TTC549 (cell line): ENCODE data around the gene MAP3K7CL.

Experiments
- FAIRE-seq: peaks from 2 replicates; lab custom pipeline; 2012; peaks lifted over from hg19 to GRCh38; lab: Jason Lieb, UNC

The MAP3K7CL gene

DNA sequence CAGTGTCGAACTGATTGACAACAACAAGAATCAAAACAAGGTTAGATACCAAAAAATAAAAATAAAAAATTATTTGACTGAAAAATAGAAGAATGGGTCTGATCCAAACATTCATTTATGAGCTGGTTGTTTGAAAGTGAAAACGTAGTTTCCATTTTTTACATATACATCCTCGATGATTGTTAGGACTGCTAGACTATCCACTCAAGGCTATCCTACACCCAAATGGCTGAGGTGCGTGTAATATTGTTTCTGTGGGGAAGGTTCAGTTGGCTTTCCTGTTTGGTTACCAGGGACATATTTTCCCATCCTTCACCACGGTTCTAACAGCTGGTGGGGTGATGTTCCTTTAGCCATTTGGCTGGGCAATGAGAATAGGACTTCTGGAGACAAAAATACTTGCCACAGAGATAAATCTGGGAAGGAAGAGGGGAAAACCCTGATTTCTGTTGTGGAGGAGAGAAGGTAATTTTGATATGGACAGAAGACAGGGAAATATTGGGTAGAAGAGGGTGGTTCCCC lies 66.3 kb downstream of the MAP3K7CL start:
- no peak for FAIRE-seq

DNA sequence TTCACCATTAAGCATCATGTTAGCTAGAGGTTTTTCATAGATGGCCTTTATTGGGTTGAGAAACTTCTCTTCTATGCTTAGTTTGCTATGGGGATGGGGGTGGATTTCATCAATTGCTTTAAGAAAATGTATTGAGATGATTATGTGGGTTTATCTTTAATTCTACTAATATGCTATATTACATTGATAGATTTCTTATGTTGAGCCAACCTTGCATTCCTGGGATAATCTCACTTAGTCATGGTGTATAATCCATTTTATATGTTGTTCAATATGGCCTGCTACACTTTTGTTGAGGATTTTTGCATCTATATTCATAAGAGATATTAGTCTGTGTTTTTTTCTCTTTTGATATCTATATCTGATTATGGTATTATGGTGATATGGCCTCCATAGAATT lies 70.7 kb downstream of the MAP3K7CL start:
- FAIRE-seq, result no peak

DNA sequence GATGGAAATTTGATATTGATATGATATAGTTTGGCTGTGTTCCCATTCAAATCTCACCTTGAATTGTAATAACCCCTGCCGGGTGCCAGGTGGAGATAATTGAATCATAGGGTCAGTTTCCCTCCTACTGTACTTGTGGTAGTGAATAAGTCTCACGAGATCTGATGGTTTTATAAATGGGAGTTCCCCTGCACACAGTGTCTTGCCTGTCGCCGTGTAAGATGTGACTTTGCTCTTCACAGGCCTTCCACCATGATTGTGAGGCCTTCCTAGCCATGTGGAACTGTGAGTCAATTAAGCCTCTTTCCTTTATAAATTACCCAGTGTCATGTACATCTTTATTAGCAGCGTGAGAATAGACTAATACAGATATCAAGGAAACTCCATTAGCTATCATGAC lies 74.6 kb downstream of the MAP3K7CL start:
- no peak for FAIRE-seq

DNA sequence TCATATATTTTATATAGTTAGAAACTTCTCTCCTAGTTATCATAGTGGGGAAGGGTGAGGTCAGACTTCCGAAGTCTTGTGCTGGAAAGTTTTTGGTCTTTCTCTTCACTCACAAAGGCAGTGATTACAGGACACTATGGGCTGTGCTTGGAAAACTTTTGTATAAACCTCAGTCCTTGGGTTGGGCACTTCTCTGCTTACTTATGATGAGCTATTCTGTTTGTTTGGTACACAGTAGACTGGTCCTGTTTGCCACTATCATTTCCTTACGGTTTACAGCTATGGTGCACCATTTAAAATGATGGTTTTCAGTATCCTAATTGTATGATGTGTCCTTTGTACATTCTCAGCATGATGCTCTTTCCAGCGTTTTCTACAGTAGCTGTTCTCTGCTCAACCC lies 75.5 kb downstream of the MAP3K7CL start:
- FAIRE-seq, result no peak

DNA sequence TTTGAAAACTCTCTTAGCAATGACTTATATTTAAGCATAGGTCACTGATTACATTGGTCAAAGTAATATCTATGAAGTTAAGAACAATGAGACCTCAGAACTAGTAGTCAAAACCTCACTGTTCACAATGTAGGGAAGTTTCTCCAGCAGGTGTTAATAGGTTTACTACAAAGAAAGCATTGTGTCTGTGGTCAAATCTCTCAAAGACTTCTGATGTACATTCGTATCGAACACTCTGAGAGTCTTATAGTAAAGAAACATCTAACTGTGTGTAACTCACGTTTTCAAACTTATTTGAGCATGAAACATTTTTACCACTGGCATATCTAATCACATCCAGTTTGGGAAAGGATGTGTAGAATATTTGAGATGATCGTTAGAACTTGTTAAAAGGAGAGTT lies 76.0 kb downstream of the MAP3K7CL start:
- FAIRE-seq, result no peak

DNA sequence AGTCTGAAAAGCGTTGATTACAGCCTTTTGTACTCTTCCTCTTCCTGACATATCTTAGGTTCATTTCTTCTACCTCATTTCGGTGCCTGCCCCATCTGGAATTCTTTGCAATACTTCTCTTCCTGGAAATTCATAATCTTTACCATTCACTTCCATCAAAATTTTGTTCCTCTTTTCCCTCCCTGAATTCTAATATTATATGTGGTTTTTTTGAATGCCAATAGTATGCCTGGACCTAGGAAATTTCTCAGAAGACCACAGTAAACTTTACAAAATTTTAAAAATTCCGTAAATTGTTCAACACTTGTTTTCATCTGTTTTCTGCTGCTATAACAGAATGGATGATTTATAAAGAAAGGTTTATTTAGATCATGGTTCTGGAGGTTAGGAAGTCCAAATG lies 76.8 kb downstream of the MAP3K7CL start:
- no peak for FAIRE-seq

DNA sequence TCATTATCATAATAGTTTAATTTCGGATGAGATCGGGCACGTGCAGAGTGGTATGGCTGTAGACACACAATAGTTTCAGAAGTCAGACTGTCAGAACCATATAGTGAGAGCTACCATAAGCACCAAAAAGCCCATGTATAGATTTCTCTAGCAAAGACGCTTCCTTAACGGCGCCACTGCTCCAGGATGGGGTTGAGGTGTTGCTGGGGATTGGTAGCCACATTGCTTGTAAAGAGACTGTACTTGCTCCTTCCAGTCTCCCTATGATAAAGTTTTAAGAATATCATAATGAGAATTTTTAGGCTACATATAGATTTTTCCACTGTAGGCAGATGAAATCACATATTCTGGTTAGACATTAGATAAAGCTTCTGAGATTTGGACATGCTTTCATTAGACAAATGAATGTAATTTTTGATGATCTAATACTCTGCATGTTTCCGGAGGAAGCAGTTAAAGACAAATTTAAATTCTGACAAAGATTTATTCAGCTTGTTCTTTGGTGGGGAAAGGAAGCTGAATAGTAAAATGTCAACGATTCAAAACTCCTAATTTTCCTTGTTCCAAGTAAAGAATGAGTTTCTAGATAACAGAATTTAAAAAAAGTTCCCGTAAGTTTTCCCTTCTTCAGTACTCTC lies 77.7 kb downstream of the MAP3K7CL start:
- FAIRE-seq, result no peak

DNA sequence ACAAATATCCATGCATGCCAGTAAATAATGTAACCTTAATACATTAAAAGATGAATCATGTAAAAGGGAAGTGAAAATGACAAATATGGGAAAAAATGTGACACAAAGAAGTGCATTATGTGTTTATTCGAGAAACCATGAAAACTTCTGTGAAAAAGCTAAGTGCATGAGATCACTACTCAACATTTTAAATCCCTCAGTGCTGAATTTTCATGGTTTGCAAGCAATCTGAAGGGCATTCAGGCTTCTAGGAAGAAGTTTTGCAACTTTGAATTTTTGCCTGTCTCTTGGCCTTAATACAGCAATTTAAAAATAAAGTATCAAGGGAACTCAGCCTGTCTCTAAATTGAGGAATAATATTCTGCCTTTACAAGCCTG lies 78.2 kb downstream of the MAP3K7CL start:
- FAIRE-seq, result no peak

DNA sequence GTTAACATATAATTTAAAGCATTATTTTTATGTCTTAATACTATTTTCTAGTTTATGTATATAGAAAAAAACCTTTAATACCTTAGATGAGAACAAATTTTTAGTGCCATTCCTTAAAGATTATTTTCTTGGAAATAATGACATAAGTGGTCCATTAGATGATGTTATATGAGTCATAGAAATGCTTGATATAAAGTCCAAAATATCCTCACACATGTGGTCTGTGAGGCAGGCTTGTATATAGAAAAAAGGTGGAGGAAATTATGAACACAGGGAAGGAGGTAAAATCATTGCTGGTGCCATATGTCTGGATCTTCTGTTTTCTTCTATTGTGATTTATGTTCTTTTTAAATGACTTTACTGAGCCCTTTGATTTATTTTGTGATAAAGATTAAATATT lies 79.3 kb downstream of the MAP3K7CL start:
- FAIRE-seq, result no peak

DNA sequence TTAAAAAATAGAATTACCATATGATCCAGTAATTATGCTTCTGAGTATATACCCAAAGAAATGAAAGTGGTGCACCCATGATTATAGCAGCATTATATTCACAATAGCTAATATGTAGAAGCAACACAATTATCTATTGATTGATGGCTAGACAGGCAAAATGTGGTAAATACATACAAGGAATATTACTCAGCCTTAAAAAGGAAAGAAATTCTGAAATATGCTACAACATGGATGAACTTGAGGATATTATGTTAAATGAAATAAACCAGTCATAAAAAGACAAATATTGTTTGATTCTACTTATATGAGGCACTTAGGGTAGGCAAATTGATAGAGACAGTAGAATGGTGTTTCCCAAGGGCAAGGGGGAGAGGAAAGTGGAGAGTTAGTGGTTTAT lies 80.8 kb downstream of the MAP3K7CL start:
- FAIRE-seq, result no peak

DNA sequence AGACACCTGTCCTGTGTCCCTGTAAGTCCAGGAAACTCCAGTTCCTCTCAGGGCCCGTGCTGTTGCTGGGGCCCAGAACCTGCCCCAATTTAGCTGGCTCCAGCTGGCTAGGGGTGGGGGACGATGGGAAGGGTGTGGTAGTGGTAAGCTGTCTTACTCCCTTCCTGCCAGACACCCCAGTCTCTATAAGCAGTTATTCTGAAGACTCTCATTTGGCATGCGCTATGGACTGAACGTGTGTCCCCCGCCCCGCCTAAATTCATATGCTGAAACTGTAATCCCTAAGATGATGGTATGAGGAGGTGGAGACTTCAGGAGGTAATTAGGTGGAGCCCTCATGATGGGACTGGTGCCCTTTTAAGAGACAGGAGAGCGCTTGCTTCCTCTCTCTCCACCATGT lies 82.0 kb downstream of the MAP3K7CL start:
- no peak for FAIRE-seq

DNA sequence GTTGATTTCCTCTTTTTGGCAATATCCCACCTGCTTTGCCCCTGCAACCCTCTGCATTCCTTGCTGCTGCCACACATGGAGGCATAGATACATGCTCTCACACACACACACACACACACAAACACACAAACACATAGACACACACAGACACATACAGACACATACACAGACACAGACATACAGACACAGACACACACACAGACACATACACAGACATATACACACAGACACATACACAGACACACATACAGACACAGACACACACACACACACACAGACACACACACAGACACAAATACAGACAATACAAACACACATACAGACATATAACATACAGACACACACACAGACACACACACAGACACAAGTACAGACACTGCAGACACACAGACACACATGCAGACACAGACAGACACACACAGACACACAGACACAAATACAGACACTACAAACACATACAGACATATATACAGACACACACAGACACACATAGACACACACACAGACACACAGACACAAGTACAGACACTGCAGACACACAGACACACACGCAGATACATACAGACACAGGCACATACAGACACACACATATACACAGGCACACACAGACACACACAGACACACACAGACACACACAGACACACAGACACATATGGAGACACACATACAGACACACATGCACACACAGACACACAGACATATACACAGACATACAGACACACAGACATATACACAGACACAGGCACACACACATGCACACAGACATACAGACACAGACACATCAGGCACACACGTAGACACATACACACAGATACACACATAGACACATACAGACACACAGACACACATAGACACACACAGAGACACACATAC lies 83.3 kb downstream of the MAP3K7CL start:
- no peak for FAIRE-seq

DNA sequence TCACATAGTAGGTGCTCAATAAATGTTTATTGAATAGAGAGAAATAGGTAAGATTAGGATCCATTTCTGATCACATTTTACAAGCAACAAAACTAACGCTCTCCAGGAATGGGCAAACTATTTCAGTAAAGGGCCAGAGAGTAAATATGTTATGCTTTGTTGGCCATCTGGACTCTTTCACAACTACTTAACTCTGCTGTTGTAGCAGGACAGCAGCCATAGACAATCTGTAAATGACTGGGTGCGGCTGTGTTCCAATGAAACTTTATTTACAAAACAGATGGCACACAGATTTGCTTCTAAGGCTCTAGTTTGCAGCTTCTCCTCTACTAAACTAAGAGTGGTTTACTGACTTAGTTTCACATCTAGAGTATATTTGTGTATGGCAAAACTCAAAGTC lies 85.3 kb downstream of the MAP3K7CL start:
- no peak for FAIRE-seq

DNA sequence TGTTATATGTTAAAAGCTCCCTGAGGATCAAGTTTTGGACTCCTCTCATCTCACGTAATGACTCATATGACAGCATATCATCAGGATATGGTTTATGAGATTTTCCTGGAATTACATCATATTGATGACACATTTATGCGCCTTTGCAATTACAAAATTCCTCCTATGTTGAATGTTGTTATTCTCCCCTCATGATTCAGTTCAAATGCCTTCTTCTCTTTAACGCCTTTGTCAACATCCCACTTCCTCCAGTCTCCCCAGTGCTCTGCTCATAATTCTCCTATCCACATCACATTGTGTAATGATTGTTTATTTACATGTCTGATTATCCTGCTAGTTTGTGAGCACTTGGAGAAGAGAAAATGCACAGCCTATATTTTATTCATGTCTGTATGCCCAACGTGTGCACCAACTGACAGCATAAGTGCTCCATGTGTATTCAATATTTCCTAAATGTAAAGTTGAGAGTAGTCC lies 87.4 kb downstream of the MAP3K7CL start:
- no peak for FAIRE-seq

DNA sequence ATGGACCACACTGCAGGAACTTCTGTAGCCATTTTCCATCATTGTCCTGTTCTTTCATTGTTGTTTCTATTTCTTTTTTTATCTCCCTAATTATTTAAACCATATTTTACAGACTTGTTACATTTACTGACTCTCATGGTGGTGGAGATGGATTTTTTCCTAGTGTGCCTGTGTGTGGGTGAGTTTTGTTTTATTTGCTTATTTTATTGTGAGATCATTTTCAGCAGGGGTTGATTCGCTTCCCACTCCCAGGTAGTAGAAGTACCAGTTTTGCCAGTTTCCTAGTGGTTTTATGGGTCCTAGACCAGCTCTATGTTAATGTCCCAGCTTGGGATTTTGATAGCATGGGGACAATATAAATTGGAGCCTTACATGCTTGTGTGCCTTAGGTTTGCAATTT lies 88.3 kb downstream of the MAP3K7CL start:
- no peak for FAIRE-seq

DNA sequence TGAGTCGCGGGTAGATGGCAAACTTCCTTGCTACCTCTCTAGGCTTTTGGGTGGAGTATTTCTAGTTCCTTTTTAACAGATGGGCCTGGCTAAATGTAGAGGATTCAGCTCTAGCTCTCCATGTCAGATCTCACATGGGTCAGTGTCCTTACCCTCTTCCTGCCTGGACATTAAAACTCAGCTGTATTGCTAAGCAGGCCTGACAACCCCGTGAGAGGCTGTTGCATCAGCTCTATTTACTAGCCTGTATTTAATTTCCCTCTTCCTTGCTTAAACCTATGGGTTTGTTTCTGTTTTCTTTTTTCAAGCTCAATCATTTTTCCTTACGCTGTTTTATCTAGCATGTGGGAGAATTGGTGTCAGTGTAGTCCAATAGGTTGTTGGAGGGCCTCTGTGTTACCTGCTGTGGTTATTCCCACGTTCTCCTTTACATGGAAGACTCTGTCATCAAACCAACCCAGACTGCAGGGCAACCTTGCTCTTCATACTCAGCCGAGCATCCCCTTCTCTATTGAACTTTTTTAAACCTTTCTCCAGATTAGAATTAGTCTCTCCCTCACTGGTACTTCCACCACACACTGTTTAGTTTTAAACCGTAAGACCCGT lies 88.8 kb downstream of the MAP3K7CL start:
- FAIRE-seq, result no peak

DNA sequence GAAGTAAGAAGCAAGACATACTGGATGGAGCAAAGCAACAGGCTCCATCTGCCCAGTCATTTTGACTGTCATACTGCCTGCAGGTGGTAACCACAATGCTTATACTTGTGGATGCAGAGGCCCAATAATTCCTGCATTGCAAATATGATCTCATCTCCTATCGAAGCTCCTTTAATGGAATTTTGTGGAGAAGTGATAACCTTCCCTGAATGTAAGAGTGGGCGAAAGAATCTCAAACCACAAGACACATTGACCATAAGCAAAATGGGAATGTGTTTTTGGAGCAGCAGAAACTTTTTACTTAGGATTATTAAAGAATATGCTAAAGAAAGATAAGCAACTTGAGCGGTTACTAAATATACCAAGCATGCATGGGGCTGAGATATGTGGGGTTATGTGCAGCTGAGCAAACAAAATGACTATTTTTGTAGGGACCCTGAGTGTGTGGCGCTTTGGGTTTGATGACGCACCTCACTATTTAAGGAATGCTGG lies 90.9 kb downstream of the MAP3K7CL start:
- FAIRE-seq, result no peak

DNA sequence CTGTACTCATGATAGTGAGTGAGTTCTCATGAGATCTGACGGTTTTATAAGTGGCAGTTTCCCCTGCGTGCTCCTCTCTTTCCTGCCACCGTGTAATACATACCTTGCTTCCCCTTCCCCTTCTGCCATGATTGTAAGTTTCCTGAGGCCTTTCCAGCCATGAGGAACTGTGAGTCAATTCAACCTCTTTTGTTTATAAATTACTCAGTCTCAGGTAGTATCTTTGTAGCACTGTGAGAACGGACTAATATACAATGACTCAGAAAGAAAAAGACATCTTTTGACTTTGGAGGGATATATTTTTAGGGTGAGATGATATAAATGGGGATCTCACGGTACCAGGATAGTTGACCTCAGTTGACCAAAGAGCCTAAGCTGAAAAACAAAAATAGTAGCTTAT lies 93.6 kb downstream of the MAP3K7CL start:
- no peak for FAIRE-seq
